Stomach (tissue), 9 donors: ENCODE measurements around the gene FHOD3. TPM values are rescaled to one million over a fixed set of nuclear protein-coding genes. Genes with fewer than 3 reads are reported as not detected.

Experiments
- DNase-seq, 2 donors: peaks; one replicate each; pipeline versions ENCODE4 v3.0.0 to v3.0.0-alpha.2; 2013 to 2019
- H3K27ac ChIP-seq, 5 donors: fragments of 200-600 bp in 4 of 5; sonication (generic) in 4 of 5; one replicate each; pipeline ENCODE4 v1.5.1; 2013 to 2019; ENCODE audit warnings: mild to moderate bottlenecking in 1 of 5, moderate library complexity in 1 of 5
- H3K27me3 ChIP-seq, 3 donors: fragments of 200-600 bp; sonication (generic); one replicate each; pipeline ENCODE4 v1.5.1; 2017 to 2019; ENCODE audit warnings: mixed run types in 1 of 3
- H3K36me3 ChIP-seq, 4 donors: fragments of 200-600 bp; sonication (generic); 1 replicate in 3 of 4; 2 replicates in 1 of 4; pipeline ENCODE4 v1.5.1; 2016 to 2019
- H3K4me1 ChIP-seq, 4 donors: fragments of 200-600 bp; sonication (generic); one replicate each; pipeline ENCODE4 v1.5.1; 2016 to 2019
- H3K4me3 ChIP-seq, 4 donors: fragments of 200-600 bp; sonication (generic) in 3 of 4; one replicate each; pipeline ENCODE4 v1.5.1; 2016 to 2019; ENCODE audit warnings: mild to moderate bottlenecking in 1 of 4
- H3K9me3 ChIP-seq, 4 donors: fragments of 200-600 bp; sonication (generic); one replicate each; pipeline ENCODE4 v1.5.1; 2016 to 2019
- EP300 ChIP-seq: sonication (generic); formaldehyde crosslinking; IDR thresholded peaks from one replicate; pipeline ENCODE4 v1.6.1; 2017; ENCODE audit warnings: antibody characterized with exemption
- POLR2A ChIP-seq, 4 donors: fragments of 450-650 bp; IDR thresholded peaks; one replicate each; pipeline ENCODE4 v1.6.1; 2016; ENCODE audit warnings: antibody characterized with exemption in 4 of 4, control low read depth in 2 of 4, mild to moderate bottlenecking in 1 of 4, moderate library complexity in 1 of 4
- POLR2AphosphoS5 ChIP-seq, 3 donors: sonication (generic); formaldehyde crosslinking; IDR thresholded peaks; one replicate each; pipeline ENCODE4 v1.6.1; 2016; ENCODE audit warnings: antibody characterized with exemption in 3 of 3
- WGBS, 5 donors: extraction: QIAGEN DNeasy Blood & Tissue Kit in 3 of 5; methylation state at CpG; one replicate each; pipeline versions ENCODE4 v1.1.5 to v1.1.7; 2013 to 2018; 5-methylcytosine and 5-hydroxymethylcytosine counted together
- intact Hi-C: fragments of 100-400 bp; cut with DNase I; formaldehyde crosslinking; loops from one replicate; pipeline ENCODE4 v1.15.1; 2023; ENCODE audit warnings: low total_unique reads
- polyA plus RNA-seq, 3 donors: library from polyadenylated mRNA; stranded (reverse); fragments of 200-250 nt; gene quantifications; one replicate each; pipeline ENCODE4 v1.2.3, GENCODE V29; 2013
- total RNA-seq, 5 donors: library from RNA; depleted of rRNA; stranded (reverse); fragments of >200 nt; gene quantifications; one replicate each; pipeline versions ENCODE4 v1.1.0 to v1.2.3, GENCODE V29; 2014 to 2016
- TF ChIP-seq, protein P1 (sequence below), 7 experiments: fragments of 450-650 bp in 4 of 7; fragments of 200-600 bp in 3 of 7; sonication (generic) in 3 of 7; IDR thresholded peaks; one replicate each; pipeline ENCODE4 v1.5.1; 2016 to 2019; ENCODE audit warnings: antibody characterized with exemption in 7 of 7, control low read depth in 2 of 7, mild to moderate bottlenecking in 1 of 7
- donor health status: healthy with polysubstance abuse.
- donor health status: Bipolar disorder and iron deficiency.
- donor health status: healthy.

The FHOD3 gene
- total and polyA plus RNA-seq, 8 donors: under 0.01 to 9.1 (median 4.6) TPM

DNA sequence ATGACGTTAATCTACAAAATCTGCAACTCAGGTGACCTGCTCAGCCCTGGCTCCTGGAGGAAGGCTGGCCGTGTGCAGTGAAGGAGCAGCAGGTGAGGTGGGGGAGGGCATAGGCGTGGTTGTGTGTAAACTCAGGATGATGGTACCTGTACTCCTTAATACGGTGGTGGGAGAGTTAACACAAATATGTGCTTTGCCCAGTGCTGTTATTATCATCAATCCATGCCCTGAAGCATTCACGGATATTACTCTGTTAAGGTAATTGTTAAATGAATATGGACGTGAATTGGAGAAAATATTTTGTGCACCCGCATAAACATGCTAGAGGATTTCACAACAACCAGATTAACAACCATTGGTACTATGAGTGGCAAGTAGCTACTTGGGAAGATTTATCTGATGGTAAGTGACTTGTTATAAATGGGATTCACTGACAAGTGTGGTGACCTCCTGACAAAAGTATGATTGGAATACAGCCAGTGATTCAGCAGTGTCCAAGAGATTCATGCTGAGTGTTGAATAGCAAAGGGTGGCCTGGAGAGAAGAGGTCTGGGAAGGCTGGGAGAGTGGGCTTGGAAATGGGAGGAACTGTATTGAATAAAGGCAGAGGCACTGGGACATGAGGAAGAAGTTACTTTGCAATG, 337.2 kb downstream of the FHOD3 start:
- no peaks in the 10 kb centered on the region for H3K27me3 ChIP-seq
- intact Hi-C loops: no loop called here
- H3K9me3 ChIP-seq: no peaks in the 10 kb centered on the region
- 54 to 63% (median 56%) methylated on average over 7 of the region's 7 CpGs for WGBS, 5 donors
- no peak for DNase-seq
- peaks cover 0 to under 1% (median 0%) of the 10 kb centered on the region in 4 donors for H3K4me1 ChIP-seq
- no peaks in the 10 kb centered on the region for H3K36me3 ChIP-seq
- H3K4me3 ChIP-seq: no peak overlapping the region
- TF ChIP-seq POLR2A (IDR thresholded peaks at IDR 0.05): no peak
- no peak for TF ChIP-seq POLR2AphosphoS5 (IDR thresholded peaks at IDR 0.05)
- no peak for TF ChIP-seq EP300
- TF ChIP-seq, protein P1, sequence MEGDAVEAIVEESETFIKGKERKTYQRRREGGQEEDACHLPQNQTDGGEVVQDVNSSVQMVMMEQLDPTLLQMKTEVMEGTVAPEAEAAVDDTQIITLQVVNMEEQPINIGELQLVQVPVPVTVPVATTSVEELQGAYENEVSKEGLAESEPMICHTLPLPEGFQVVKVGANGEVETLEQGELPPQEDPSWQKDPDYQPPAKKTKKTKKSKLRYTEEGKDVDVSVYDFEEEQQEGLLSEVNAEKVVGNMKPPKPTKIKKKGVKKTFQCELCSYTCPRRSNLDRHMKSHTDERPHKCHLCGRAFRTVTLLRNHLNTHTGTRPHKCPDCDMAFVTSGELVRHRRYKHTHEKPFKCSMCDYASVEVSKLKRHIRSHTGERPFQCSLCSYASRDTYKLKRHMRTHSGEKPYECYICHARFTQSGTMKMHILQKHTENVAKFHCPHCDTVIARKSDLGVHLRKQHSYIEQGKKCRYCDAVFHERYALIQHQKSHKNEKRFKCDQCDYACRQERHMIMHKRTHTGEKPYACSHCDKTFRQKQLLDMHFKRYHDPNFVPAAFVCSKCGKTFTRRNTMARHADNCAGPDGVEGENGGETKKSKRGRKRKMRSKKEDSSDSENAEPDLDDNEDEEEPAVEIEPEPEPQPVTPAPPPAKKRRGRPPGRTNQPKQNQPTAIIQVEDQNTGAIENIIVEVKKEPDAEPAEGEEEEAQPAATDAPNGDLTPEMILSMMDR (IDR thresholded peaks at IDR 0.05): no peak
- H3K27ac ChIP-seq: no peak overlapping the region

DNA sequence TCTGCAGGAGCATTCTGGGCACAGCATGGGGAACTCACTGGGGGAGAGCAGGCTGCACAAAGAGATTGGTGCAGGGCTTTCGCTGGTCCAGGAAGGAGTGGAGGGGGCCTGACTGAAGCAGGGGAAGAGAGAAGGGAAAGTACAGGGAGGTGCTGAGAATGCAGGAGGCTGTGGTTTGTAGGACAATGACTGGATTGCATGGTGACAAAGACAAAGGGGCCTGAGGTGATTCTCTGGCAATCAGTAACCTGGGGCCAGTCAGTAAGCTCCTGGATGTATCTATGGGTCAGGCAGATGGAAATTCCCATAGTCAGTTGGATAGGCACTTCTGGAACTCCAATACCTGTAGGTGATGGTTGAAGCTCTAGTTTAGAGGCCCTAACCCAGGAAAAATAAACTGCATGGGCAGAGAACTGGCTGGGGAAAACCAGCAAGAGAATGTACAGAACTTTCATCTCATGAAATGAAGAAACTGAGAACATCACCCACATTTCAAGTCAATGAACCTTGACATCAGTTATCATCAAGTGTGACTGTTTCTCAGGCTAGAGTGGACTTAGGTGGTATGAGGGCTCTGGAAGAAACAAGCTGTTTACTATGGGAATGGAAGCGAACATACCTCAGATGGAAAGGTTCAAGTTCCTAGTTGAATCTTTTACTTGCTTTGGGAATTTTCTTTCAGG, 338.0 kb downstream of the FHOD3 start:
- no peak for DNase-seq
- 72 to 88% (median 86%) methylated on average over 2 of the region's 2 CpGs for WGBS, 5 donors
- Histone ChIP-seq H3K36me3 (no peaks in the 10 kb centered on the region), H3K9me3 (no peaks in the 10 kb centered on the region), H3K4me3 (no peak overlapping the region), H3K27me3 (no peaks in the 10 kb centered on the region), H3K4me1 (peaks cover 0 to 9% (median 4%) of the 10 kb centered on the region in 4 donors), H3K27ac (no peak overlapping the region)
- TF ChIP-seq POLR2AphosphoS5 (IDR thresholded peaks at IDR 0.05) (no peak), EP300 (no peak), POLR2A (IDR thresholded peaks at IDR 0.05) (no peak)
- TF ChIP-seq, protein P1 (IDR thresholded peaks at IDR 0.05): no peak
- intact Hi-C loops: no loop called here

DNA sequence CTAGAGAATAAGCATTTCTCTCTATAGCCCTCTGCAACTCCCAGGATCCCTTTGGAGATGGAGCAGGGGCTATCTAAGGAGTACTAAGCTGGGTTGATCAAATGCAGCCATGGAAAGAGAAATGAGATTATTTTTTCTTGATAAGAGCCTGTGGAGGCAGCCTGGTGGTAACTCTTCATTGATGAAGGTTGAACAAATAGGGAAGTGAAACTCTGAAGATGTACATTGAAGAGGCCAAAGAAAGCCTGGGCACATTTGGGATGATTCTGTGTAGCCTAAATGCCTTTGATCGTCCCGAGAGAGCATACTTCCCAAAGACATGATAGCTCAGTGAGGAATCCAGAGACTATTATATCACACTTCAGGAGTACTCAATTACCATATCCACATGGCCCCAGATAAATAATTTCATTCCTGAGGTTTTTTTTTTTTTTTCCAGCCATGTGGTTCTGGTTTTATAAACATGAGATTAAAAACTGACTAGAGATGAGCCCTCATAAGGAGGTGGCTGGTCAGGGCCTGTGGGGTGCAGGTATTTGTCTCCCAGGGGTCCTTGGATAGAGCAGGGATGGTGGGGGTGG, 338.8 kb downstream of the FHOD3 start:
- Histone ChIP-seq H3K27me3 (no peaks in the 10 kb centered on the region), H3K4me3 (no peak overlapping the region), H3K27ac (no peak overlapping the region), H3K9me3 (no peaks in the 10 kb centered on the region), H3K36me3 (no peaks in the 10 kb centered on the region), H3K4me1 (peaks cover 0 to 14% (median 6%) of the 10 kb centered on the region in 4 donors)
- TF ChIP-seq POLR2AphosphoS5 (IDR thresholded peaks at IDR 0.05) (no peak), POLR2A (IDR thresholded peaks at IDR 0.05) (no peak), EP300 (no peak)
- TF ChIP-seq, protein P1 (IDR thresholded peaks at IDR 0.05): no peak
- intact Hi-C loops: no loop called here
- WGBS, 5 donors: 80 to 94% (median 83%) methylated on average over 2 of the region's 2 CpGs
- no peak for DNase-seq

DNA sequence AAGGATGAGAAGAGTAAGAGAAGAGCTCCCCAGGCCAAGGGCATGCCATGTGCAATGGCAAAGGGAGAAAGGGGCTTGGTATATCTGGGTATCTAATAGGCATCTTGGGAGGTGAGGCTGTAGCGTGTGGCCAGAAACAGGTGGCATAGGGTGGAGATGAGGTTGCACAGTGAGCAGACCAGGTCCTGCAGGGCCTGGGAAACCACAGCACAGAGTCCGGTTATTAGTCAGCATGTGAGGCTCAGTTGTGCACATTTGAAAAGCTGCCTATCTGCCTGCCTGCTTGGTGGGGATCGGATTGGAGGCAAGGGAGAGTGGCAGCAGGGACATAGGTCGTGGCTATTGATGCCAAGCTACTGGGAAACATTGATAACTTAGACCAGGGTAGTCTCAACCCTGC, 340.7 kb downstream of the FHOD3 start:
- WGBS, 5 donors: 69 to 85% (median 77%) methylated on average over 4 of the region's 4 CpGs
- Histone ChIP-seq H3K27me3 (no peaks in the 10 kb centered on the region), H3K9me3 (no peaks in the 10 kb centered on the region), H3K36me3 (no peaks in the 10 kb centered on the region), H3K27ac (no peak overlapping the region), H3K4me1 (peaks cover 0 to 14% (median 6%) of the 10 kb centered on the region in 4 donors), H3K4me3 (no peak overlapping the region)
- TF ChIP-seq POLR2A (IDR thresholded peaks at IDR 0.05) (no peak), POLR2AphosphoS5 (IDR thresholded peaks at IDR 0.05) (no peak), EP300 (no peak)
- TF ChIP-seq, protein P1 (IDR thresholded peaks at IDR 0.05): no peak
- intact Hi-C loops: no loop called here
- no peak for DNase-seq
